Activated T-cell treated with anti-CD3 and anti-CD28 coated beads, Interleukin-2, amount 50 U/mL, for 48 hours (primary cell): Measurements from ENCODE around the gene DDX27.

Source experiments
- DNase-seq, 2 experiments: peaks; one replicate each; pipeline ENCODE4 v3.0.0-alpha.2; 2020

Gene DDX27

DNA sequence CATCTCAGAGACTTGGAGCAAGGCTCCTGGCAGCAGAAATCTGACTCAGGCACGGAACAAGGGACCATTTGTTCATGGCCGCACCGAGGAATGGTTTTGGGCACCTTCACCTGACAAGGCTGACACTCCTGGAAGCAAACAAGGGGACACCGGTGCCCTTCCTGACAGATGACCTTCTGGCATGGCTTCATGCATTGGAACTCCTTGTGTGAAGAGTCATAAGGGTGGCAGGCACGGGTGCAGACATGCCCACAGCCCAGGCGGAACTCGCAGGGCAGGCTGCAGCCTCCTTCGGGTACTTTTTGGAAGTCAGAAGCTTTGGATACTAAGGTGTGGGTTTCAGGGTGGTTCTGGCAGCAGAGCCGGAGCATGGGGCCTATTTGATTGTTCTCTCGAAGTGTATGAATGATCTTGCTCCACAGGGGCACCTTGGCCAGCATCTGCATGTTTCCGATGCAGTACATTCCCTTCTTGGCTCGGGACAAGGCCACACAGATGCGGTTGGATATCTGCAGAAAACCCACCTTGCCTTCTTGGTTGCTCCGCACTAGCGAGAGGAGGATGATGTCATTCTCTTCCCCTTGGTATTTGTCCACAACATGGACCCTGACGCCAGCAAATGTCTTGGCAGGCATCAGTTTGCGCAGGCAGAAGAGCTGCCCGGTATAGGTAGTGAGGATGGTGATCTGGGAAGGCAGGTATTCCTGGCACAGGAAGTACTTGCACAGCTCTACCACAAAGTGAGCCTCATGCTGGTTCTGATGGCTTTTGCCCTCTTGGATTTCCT lies 29.9 kb downstream of the DDX27 start:
- no peak for DNase-seq

DNA sequence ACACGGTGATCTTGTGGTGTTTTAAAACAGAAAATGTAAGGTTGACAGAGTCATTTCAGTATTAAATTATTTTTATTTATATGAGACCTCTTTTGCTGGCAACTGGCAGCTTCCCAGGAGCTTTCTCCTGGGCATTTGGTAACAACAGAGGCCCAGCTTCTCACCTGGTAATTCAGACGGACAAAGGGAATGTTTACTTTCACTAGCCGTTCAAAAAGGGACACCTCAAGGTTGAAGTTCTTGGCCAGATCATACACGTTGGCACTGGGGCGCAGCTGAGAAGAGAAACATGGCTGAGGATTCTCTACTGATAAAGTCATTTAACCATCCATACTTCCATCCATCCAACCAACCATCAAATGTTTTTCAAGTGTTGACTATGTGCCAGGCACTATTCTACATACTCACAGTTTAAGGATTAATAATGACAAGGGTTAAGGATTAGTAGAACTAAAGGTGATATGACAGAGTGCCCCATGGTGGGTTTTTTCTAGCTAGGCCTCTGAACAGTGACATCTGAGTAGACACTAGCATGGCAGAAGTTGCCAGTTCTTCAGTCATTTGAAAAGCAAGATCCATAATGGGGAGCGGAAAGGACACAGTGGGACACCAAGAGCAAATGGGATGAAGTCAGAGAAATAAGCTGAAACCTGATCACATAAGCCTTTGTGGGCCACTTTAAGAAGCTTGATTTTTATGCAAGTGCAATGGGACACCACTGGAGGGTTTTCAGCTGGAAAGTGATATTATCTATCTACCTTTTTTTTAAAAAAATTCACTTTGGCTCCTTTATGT lies 33.5 kb downstream of the DDX27 start:
- no peak for DNase-seq

DNA sequence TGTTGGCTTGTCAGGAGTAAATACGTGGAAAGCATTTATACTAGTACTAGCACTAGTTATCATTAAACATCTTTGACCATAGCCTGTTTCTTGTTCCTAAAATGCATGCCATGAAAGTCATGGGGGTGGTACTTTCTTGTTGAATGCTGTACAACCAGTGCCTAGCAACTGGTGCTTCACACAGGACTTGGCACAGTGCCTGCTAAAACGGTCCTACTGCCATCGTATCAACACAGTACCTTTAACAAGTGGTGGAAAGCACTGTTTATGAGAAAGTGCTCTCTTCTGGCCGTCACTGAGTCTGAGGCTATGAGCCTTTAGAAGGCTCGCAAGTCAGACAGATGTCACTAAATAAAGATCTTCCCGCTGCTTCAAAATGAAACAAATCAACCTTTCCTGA lies 37.0 kb downstream of the DDX27 start:
- DNase-seq: no peak

DNA sequence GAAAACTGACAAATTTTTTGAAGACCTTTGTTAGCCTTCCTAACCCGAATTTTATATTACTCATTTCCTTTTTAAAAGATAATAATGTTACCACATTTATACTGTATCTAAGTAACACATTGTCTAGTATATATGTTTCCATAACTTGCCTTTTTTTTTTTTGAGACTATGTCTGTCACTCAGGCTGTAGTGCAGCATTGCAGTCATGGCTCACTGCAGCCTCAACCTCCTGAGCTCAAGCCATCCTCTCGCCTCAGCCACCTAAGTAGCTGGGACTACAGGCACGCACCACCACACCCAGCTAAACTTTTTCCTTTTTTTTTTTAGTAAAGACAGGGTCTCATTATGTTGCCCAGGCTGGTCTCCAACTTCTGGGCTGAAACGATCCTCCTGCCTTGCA lies 40.1 kb downstream of the DDX27 start:
- DNase-seq: no peak

DNA sequence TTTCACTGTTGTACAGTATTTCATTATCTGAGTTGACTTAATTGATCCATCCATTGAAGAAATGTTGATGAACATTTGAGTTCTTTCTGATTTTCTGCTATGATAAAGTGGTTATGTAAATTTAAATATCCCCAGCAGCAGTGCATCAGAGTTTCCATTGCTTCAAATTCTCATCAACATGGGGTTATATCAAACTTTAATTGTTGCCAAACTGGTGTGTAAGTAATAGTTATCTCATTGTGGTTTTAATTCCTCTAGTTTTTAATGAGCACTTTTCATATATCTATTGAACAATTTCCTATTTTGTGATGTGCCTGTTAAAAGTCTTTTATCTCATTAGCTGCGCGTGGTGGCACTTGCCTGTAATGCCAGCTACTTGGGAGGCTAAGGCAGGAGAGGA lies 40.6 kb downstream of the DDX27 start:
- DNase-seq: peak in 1 of 2 experiments; percentile 11

DNA sequence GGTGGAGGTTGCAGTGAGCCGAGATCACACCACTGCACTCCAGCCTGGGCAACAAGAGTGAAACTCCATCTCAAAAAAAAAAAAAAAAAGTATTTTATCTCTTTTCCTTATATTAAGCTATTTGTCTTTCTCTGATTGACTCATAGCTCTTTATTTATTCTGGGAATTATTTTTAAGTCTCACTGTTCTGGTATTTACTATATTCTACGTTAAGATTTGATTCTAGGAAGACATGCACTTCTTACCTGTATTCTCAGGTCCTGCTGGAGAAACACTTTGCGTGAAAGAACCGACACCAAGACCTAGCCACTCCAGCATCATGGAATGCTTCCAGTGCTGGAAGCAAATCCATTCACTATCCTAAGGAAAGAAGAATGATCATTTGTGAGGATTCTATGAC lies 41.0 kb downstream of the DDX27 start:
- DNase-seq: no peak

DNA sequence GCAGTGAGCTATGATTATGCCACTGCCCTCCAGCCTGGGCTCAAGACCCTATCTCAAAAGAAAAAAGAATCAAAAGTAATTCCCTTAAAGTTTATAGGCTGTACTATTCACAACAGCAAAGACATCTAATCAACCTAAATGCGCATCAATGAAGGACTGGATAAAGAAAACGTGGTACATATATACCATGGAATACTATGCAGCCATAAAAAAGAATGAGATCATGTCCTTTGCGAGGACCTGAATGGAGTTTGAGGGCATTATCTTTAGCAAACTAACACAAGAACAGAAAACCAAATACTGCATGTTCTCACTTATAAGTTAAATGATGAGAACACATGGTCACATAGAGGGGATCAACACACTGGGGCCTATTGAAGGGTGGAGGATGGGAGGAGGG lies 42.0 kb downstream of the DDX27 start:
- no peak for DNase-seq

DNA sequence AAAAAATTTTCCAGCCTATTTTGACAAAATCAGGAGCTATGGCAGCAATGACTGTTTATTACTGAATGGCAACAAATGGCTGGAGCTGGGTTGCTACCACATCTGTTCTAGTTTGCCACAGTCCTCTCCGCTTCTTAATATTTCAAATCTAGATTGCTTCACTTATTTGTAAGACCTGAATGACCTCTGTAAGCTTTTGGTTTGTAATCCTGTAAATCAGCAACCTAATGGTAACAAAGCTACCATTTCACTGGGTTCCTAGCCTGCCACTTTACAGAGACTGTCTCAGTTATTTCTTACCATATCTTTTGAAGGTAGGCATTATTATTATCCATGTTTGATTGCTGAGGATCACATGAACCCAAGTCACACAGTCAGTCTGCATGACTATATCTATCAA lies 43.2 kb downstream of the DDX27 start:
- no peak for DNase-seq

DNA sequence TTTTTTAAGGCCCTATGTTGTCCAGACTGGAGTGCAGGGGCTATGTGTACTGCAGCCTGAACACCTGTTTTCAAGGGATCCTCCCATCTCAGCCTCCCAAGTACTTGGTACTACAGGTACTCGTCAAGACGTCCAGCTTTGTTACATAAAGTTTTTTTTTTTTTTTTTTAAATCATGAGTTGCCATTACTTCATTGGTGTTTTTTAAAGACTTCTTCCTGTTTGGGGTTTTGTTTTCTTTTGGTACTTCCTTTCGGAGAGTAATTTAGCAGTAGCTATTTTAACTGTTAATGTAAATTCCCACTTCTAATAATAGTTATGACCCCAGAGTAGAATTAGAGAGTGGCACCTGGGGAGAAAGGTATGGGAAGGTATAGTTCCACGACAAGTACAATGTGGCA lies 48.1 kb downstream of the DDX27 start:
- DNase-seq: peak in 1 of 2 experiments; percentile 11

DNA sequence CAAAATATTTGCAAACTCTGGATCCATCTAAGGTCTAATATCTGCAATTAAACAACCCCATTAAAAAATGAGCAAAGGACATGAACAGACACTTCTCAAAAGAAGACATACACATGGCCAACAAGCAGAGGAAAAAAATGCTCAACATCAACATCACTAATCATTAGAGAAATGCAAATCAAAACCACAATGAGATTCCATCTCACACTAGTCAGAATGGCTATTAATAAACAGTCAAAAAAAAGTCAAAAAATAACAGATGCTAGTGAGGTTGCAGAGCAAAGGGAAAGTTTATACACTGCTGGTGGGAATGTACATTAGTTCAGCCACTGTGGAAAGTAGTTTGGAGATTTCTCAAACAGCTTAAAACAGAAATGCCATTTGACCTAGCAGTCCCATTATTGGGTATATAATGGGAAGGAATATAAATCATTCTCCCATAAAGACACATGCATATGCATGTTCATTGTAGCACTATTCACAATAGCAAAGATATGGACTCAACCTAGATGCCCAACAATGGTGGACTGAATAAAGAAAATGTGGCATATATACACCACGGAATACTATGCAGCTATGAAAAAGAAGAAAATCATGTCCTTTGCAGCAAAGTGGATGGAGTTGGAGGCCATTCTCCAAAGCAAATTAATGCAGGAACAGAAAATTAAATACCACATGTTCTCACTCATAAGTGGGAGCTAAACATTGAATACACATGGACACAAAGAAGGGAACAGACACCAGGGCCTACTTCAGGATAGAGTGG lies 49.6 kb downstream of the DDX27 start:
- no peak for DNase-seq

DNA sequence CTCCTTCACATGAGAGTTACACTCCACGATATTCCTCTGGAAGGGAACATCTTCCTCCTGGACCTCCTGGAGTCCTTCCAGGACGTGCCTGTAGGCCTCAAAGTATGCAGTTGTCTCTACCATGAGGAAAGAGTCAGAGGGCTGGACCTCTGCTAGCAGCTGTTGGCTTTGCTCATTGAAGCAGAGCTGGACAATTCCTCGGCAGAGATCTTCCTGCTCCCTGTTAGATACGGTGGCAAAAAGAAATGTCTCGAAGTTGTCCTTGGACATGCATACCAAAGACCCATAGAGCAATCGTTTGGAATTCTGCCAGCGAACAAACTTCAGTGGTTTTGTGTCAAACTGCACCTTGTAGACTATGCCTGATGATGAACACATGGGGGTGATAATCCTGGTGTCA lies 51.0 kb downstream of the DDX27 start:
- no peak for DNase-seq

DNA sequence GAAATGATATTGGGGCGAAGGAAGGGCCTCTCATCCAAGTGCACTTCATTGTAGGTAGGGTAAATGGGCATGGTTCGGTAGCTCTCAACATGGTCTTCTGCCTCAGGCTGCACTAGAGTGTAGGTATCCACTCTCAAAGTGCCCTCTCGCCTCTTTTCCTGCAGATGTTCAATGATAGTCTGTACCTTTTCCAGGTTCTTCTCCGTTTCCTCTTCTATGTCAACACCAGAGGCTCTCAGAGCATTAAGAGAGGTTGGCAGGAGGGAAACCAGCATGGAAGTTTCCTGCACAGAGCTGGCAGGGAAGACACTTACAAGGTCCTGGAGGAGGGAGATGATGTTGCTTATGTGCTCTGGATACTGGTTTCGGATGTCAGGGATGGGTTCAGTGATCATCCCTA lies 51.5 kb downstream of the DDX27 start:
- no peak for DNase-seq

DNA sequence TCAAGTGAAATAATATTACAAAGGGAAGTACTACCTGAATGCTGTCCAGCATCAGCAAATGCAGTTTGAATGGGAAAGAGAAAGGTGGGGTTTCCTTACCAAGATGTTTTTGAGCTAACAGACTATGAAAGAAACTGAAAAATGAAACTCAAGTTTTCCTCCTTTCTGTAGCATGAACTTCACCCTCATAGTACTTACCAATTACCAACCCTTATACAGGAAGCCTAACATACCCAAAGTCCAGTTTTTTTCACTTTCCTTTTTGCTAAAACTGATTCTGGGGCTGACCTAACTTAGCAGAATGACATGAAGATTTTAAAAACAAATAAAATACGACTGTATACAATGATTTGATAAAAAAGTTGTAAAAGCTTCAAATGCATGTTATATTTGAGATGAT lies 53.4 kb downstream of the DDX27 start:
- DNase-seq: no peak

DNA sequence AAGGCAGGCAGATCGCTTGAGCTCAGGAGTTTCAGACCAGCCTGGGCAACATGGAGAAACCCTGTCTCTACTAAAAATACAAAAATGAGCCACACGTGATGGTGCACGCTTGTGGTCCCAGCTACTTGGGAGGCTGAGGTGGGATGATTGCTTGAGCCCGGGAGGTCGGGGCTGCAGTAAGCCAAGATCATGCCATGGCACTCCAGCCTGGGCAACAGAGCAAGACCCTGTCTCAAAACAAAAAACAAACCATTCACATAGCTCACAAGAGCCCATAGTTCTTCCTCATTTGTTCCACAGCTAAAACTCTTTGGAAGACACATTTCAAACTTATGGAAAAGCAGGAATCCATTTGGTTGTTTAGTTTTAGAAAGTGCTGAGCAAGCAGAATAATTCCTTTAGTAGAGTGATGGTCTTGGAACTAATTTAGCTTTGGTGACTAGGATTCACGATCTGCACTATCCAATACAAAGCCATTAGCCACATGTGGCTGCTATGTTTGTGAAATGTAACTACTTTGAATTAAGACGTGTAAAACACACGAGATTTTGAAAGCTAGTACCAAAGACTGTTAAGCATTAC lies 54.6 kb downstream of the DDX27 start:
- no peak for DNase-seq

DNA sequence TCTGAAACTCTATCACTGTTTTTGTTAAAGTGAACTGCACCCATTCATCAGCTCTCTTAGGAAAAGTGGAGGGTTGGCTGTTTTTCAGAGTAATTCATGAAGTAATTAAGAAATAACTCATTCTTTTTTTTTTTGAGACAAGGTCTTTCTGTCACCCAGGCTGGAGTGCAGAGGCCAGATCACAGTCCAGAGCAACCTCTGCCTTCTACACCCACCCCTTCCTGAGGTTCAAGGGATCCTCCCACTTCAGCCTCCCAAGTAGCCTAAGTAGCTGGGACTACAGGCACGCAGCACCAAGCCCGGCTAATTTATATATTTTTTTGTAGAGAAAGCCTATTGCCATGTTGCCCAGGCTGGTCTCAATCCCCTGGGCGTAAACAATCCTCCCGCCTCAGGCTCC lies 56.0 kb downstream of the DDX27 start:
- DNase-seq: no peak

DNA sequence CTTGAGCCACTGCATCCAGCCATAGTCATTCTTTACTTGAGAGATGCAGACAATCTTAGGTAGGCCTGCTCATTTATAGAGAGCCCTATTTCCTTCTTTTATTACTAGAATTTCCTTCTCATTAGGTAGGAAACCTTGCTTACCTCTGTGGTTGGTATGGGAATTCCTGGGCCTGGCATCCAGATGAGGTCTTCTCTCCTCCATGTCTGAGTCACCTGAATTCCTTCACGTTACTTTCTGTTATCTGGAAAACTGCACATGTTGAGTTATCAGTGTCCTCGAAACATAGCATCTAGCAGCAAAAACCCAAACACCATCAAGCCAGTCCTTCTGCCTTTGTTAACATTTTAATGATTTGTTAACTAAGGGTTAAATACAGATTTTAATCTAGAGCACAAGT lies 56.4 kb downstream of the DDX27 start:
- no peak for DNase-seq

DNA sequence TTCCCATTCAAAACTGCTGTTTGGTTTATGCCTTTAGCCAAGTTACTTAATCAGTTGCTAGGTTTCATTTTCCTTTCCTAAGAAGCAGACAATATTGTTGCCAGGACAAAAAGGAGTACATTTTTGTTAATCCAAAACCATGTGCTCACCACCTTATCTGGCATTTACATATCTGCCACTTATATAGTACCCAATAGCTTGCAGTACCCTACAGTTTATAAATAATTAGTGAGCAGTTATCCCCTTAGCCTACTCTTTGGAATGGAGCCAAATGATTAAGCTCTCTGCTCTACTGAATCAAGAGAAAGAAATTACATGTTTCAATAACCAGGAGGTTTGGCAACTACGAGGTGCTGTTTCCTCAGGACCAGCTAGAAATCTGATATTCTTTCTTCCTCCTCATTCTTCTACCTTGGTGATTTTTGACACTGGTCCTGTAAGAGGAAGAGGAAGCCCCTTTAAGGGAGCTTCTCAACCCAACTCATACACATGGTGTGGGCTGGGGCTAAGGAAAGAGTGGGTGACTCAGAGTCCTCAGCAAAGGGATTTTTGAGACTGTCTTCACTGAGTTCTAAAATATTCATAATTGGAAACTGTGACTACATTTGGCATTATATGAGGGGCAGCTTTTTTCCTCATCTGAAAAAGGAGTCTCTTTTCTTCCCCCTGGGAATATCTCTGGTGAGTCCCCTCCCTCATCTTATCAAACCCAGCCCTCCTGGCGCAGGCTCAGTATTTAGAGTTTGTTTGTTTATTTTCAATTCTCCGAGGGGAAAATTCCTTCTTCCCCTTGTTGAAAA lies 57.1 kb downstream of the DDX27 start:
- peak; percentile 54 to 64 for DNase-seq

DNA sequence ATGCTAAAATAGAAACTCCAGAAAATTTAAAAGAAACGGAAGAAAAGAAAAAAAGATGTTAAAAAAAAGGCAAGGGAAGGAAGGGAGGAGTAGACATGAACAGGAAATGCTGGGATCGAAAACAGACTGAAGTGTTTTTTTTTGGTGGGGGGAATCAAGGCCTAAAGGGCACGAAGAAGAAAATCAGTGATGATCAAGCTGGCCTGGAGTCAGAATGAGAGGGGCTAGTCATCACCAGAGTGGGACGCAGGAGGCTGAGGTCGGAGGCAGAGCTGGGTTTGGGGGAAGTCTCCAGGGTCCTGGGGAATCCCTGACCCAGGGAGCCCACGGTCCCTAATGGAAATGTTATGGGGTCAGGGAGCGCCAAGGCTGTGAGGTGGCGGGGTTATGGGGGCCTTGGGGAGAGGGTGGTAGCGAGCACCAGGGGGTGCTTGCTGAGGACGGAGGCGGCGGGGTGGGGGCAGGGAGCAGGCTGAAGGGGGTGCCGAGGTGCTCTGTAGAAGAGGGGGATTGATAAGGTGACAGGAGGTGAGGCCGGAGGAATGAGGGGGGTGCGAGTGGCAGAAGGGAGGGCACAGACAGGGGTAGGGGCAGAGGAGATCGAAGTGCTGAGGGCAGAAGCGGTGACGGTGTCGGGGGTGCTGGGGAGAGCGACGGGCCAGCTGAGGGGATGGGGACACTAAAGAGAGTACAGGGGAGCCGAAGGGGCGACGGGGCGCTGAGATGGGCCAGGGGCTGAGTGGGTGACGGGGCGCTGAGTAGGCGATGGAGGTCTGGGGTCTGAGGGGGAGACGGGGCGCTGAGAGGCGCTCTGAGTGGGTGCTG lies 58.0 kb downstream of the DDX27 start:
- DNase-seq: peak; percentile 77 to 82

DNA sequence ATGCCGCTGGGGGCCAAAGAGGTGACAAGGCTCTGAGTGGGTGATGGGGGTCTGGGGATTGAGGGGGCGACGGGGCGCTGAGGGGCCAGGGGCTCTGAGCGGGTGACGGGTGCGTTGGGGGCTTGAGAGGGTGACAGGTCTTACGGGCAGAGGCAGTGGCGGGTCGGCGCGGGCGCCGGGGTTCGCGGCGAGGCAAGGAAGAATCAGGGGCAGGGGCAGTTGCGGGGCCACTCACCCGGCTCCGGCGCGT lies 58.5 kb downstream of the DDX27 start:
- DNase-seq: no peak

DNA sequence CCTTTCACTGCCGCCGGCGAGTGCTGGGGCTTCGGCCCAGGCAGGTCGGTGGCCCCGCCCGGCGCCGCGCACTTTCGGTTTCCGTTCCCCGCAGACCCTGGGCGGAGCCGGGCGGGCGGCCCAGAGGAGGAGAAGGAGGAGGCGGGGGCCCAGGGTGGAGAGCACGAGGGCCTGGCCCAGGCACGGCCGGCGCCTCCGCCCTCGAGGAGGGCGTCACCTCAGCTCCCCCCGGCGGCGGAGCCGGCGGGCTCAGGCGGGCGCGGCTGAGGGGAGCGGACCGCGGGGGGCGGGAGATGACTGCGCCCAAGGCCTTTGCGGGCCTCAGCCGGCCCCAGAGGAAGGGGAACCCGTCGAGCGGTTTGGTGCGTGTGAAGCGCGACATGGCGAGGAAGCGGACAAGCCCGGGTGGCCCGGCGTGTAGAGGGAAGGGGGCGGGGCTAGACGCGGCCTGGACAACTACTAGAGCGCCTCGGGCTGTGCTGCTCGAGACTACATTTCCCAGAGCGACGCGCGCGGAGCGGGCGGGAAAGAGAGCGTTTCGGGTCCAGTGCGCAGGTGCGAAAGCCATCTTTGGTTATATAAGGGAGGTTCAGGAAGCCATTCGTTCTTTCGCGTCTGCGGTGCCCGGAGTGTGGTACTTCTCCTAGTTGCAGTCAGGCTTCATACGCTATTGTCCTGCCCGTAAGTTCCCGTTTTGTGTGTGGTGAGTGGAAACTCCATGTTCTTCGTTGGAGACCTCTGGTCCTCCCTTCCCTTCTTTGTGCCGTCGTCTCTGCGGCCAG lies 59.0 kb downstream of the DDX27 start, which contains the start of gene ZNFX1:
Gene ZNFX1 (minus strand): TSS at position 22 of the 782 bp plus-strand sequence. CDS start 2,218 bp downstream, outside the sequence.
- DNase-seq: peak; percentile 98 to 99
